H1 (cell line): ENCODE measurements around the gene TIE1. TPM values are rescaled to one million over a fixed set of nuclear protein-coding genes. Genes with fewer than 3 reads are reported as not detected.

Experiments
- CTCF ChIA-PET: fragments of 300-600 bp; sonication (Branson Sonifier 250); formaldehyde crosslinking; loops from one replicate; lab custom pipeline; 2021; ENCODE audit not compliant: partially characterized antibody; lab: Charles Lee
- POLR2A ChIA-PET: fragments of 300-600 bp; sonication (Branson Sonifier 250); formaldehyde crosslinking; loops from one replicate; lab custom pipeline; 2021; ENCODE audit warnings: inconsistent platforms; ENCODE audit not compliant: partially characterized antibody; lab: Charles Lee
- DNase-seq, 2 experiments: peaks; one replicate each; pipeline versions ENCODE4 v3.0.0 to v3.0.0-alpha.2; 2010 to 2022; ENCODE audit warnings: low spot score in 2 of 2, low read depth in 1 of 2, mixed read lengths in 1 of 2
- FAIRE-seq: peaks from 2 replicates; lab custom pipeline; 2011; peaks lifted over from hg19 to GRCh38; lab: Jason Lieb, UNC
- H2AFZ ChIP-seq: 2 replicates; pipeline ENCODE4 v1.8.1; 2012; ENCODE audit warnings: low read length, inconsistent platforms
- H2AK5ac ChIP-seq: 2 replicates; pipeline ENCODE4 v1.6.1; 2013; ENCODE audit warnings: low read depth, low read length
- H2BK120ac ChIP-seq: replicated peaks from 2 replicates; pipeline ENCODE3; 2013; ENCODE audit warnings: low read depth, low read length, inconsistent platforms
- H2BK12ac ChIP-seq: 2 replicates; pipeline ENCODE4 v1.6.1; 2013; ENCODE audit warnings: low read depth, low read length
- H2BK15ac ChIP-seq: 2 replicates; pipeline ENCODE4 v1.6.1; 2013; ENCODE audit warnings: low read length
- H2BK20ac ChIP-seq: 2 replicates; pipeline ENCODE4 v1.6.1; 2013; ENCODE audit warnings: low read length
- H2BK5ac ChIP-seq: 2 replicates; pipeline ENCODE4 v1.6.1; 2013; ENCODE audit warnings: low read depth, low read length
- H3K14ac ChIP-seq: 2 replicates; pipeline ENCODE4 v1.6.1; 2013; ENCODE audit warnings: inconsistent platforms; ENCODE audit not compliant: insufficient read length
- H3K18ac ChIP-seq: 2 replicates; pipeline ENCODE4 v1.6.1; 2013; ENCODE audit warnings: low read length; ENCODE audit errors: extremely low read depth
- H3K23ac ChIP-seq: 2 replicates; pipeline ENCODE4 v1.6.1; 2013; ENCODE audit warnings: inconsistent platforms; ENCODE audit not compliant: insufficient read length
- H3K23me2 ChIP-seq: 2 replicates; pipeline ENCODE4 v1.6.1; 2013; ENCODE audit warnings: low read depth, low read length
- H3K27ac ChIP-seq: 2 replicates; pipeline ENCODE4 v1.6.1; 2011; ENCODE audit warnings: low read depth, low read length, inconsistent platforms
- H3K27me3 ChIP-seq, 4 experiments: replicated peaks in 1 of 4; 1 replicate in 1 of 4; 2 replicates in 3 of 4; pipeline versions ENCODE4 v1.6.1 to v1.8.1; 2011 to 2013; ENCODE audit warnings: low read length in 3 of 4, mild to moderate bottlenecking in 3 of 4, inconsistent platforms in 2 of 4, mixed read lengths in 2 of 4, moderate library complexity in 1 of 4; ENCODE audit not compliant: control insufficient read depth in 3 of 4, insufficient read depth in 3 of 4; ENCODE audit errors: extremely low read depth in 1 of 4
- H3K36me3 ChIP-seq, 4 experiments: 2 replicates each; pipeline versions ENCODE4 v1.6.1 to v1.8.1; 2011 to 2013; ENCODE audit warnings: mild to moderate bottlenecking in 4 of 4, low read length in 3 of 4, moderate library complexity in 2 of 4, control low read depth in 1 of 4, inconsistent platforms in 1 of 4; ENCODE audit not compliant: insufficient read depth in 4 of 4, control insufficient read depth in 2 of 4
- H3K4ac ChIP-seq: replicated peaks from 2 replicates; pipeline ENCODE3; 2013; ENCODE audit warnings: low read length, low read depth, mixed read lengths, inconsistent platforms; ENCODE audit not compliant: insufficient read length
- H3K4me1 ChIP-seq, 4 experiments: replicated peaks in 1 of 4; 1 replicate in 1 of 4; 2 replicates in 3 of 4; pipeline versions ENCODE4 v1.6.1 to v1.8.1; 2011 to 2013; ENCODE audit warnings: low read length in 3 of 4, inconsistent platforms in 2 of 4, mixed read lengths in 1 of 4; ENCODE audit not compliant: insufficient read depth in 4 of 4, control insufficient read depth in 3 of 4
- H3K4me2 ChIP-seq, 2 experiments: 2 replicates each; pipeline versions ENCODE4 v1.6.1 to v1.8.1; 2011 to 2013; ENCODE audit warnings: low read depth in 2 of 2, low read length in 2 of 2, control low read depth in 1 of 2, inconsistent platforms in 1 of 2, mild to moderate bottlenecking in 1 of 2; ENCODE audit not compliant: insufficient read depth in 1 of 2
- H3K4me3 ChIP-seq, 4 experiments: fragments of 200-600, 300-600 bp in 1 of 4; sonication (generic), shearing (Covaris generic), sonication (Bioruptor Twin) in 1 of 4; 2 replicates each; pipeline versions ENCODE4 v1.5.1 to v1.8.1; 2011 to 2016; ENCODE audit warnings: low read length in 4 of 4, low read depth in 3 of 4, control low read depth in 2 of 4, inconsistent platforms in 2 of 4, mild to moderate bottlenecking in 2 of 4, mixed read lengths in 1 of 4, moderate library complexity in 1 of 4; ENCODE audit not compliant: insufficient read depth in 2 of 4; ENCODE audit errors: extremely low read depth in 1 of 4
- H3K56ac ChIP-seq: replicated peaks from 2 replicates; pipeline ENCODE3; 2013; ENCODE audit warnings: low read depth, mild to moderate bottlenecking, mixed read lengths, low read length, inconsistent platforms; ENCODE audit not compliant: insufficient read length
- H3K79me1 ChIP-seq: 2 replicates; pipeline ENCODE4 v1.6.1; 2013; ENCODE audit warnings: low read depth, low read length, control low read depth
- H3K79me2 ChIP-seq, 2 experiments: 2 replicates each; pipeline versions ENCODE4 v1.6.1 to v1.8.1; 2012 to 2013; ENCODE audit warnings: low read length in 2 of 2, mild to moderate bottlenecking in 2 of 2, inconsistent platforms in 1 of 2; ENCODE audit not compliant: insufficient read depth in 2 of 2, control insufficient read depth in 1 of 2
- H3K9ac ChIP-seq, 4 experiments: replicated peaks in 1 of 4; 1 replicate in 1 of 4; 2 replicates in 3 of 4; pipeline versions ENCODE4 v1.6.1 to v1.8.1; 2011 to 2013; ENCODE audit warnings: low read depth in 3 of 4, low read length in 3 of 4, control low read depth in 2 of 4, mild to moderate bottlenecking in 2 of 4, moderate library complexity in 2 of 4, inconsistent platforms in 1 of 4; ENCODE audit errors: extremely low read depth in 1 of 4
- H3K9me3 ChIP-seq, 2 experiments: 2 replicates each; pipeline versions ENCODE4 v1.6.1 to v1.8.1; 2012 to 2013; ENCODE audit warnings: mild to moderate bottlenecking in 2 of 2, moderate library complexity in 2 of 2, control low read depth in 1 of 2, inconsistent platforms in 1 of 2, low read depth in 1 of 2, low read length in 1 of 2, mixed read lengths in 1 of 2; ENCODE audit not compliant: insufficient read depth in 2 of 2
- H4K20me1 ChIP-seq, 2 experiments: replicated peaks in 1 of 2; 2 replicates each; pipeline versions ENCODE3 to v1.8.1; 2011 to 2013; ENCODE audit warnings: inconsistent platforms in 2 of 2, low read length in 2 of 2, mild to moderate bottlenecking in 1 of 2; ENCODE audit not compliant: insufficient read depth in 2 of 2, control insufficient read depth in 1 of 2
- H4K5ac ChIP-seq: 2 replicates; pipeline ENCODE4 v1.6.1; 2013; ENCODE audit warnings: low read length, low read depth, mixed read lengths, inconsistent platforms; ENCODE audit not compliant: insufficient read length
- H4K8ac ChIP-seq: 2 replicates; pipeline ENCODE4 v1.8.0; 2013; ENCODE audit warnings: mild to moderate bottlenecking, moderate library complexity, low read length, inconsistent platforms; ENCODE audit not compliant: insufficient read depth; ENCODE audit errors: extremely low read depth
- H4K91ac ChIP-seq: replicated peaks from 2 replicates; pipeline ENCODE3; 2013; ENCODE audit warnings: low read length, mixed read lengths, inconsistent platforms; ENCODE audit not compliant: insufficient read length
- RFX5 ChIP-seq: IDR thresholded peaks from 2 replicates; pipeline ENCODE4 v1.6.1; 2011; ENCODE audit warnings: low read depth, low read length, improper control_type of control experiment, borderline replicate concordance
- WGBS, 2 experiments: shearing (Covaris generic) in 1 of 2; methylation state at CpG; one replicate each; pipeline versions ENCODE4 v1.1.6 to v1.1.7; 2013 to 2015; ENCODE audit warnings: low lambda C conversion rate in 2 of 2, mixed read lengths in 2 of 2, inconsistent platforms in 1 of 2, low coverage in 1 of 2, missing lambda C conversion rate in 1 of 2; ENCODE audit not compliant: insufficient replicate concordance in 2 of 2, insufficient coverage in 1 of 2, insufficient read length in 1 of 2; ENCODE audit errors: extremely low coverage in 1 of 2, missing lambda C conversion rate in 1 of 2; 5-methylcytosine and 5-hydroxymethylcytosine counted together
- polyA plus RNA-seq, 7 experiments: library from polyadenylated mRNA; depleted of rRNA in 3 of 7; stranded (reverse) in 5 of 7; unstranded in 2 of 7; fragments of >200 nt in 5 of 7; fragments of 200-250 nt in 2 of 7; gene quantifications; 1 replicate in 5 of 7; 2 replicates in 1 of 7; 4 replicates in 1 of 7; pipeline versions ENCODE4 v1.2.1 to v1.2.3, GENCODE V29; 2011 to 2013; ENCODE audit warnings: missing spikeins in 2 of 7, mixed read lengths in 2 of 7
- total RNA-seq: library from RNA; stranded (reverse); fragmentation: NEBNext Ultra II Directional; extraction: Animal tissue kit (Norgen Biotek cat#: 25700); gene quantifications from 2 replicates; pipeline ENCODE4 v1.2.1, GENCODE V29; 2021

TIE1 gene
- total and polyA plus RNA-seq, 2 of the 8 experiments (the other 6 are each of a cell fraction or from before 2014, with no cell fraction given), result 0.74 to 2.2 TPM

GRCh38 chr1:43315963-43316737, 15.4 kb downstream of the TIE1 start:
- Histone ChIP-seq H2BK20ac (no peak overlapping the region), H2BK120ac (no peak overlapping the region), H3K27me3 (no peaks in the 10 kb centered on the region; a peak in 2 of 7 replicates), H3K9ac (no peak overlapping the region), H2AFZ (no peak overlapping the region), H3K18ac (no peak overlapping the region), H3K4me1 (peaks cover 0 to 5% (median 0%) of the 10 kb centered on the region in 4 experiments; a peak in 1 of 7 replicates), H4K8ac (peak overlapping the region; percentile 35; the same call in 1 of the 2 replicates), H3K4me2 (no peak overlapping the region), H4K20me1 (no peaks in the 10 kb centered on the region), H3K56ac (no peak overlapping the region), H3K23me2 (no peaks in the 10 kb centered on the region), H3K14ac (no peak overlapping the region), H3K36me3 (no peaks in the 10 kb centered on the region), H3K23ac (no peak overlapping the region), H3K4ac (peak overlapping the region; percentile 33), H2BK12ac (no peak overlapping the region), H2AK5ac (no peak overlapping the region), H2BK5ac (no peak overlapping the region), H4K91ac (no peak overlapping the region), H2BK15ac (no peak overlapping the region), H3K27ac (no peak overlapping the region), H4K5ac (no peak overlapping the region), H3K79me2 (no peaks in the 10 kb centered on the region), H3K79me1 (no peaks in the 10 kb centered on the region), H3K4me3 (no peak overlapping the region), H3K9me3 (no peaks in the 10 kb centered on the region)
- FAIRE-seq, result no peak
- WGBS, 2 experiments, result 89% methylated on average over 10 of the region's 10 CpGs; no CpG with 5 or more reads in 1 of the 2 experiments
- no peak for TF ChIP-seq RFX5
- POLR2A ChIA-PET, result interaction anchor here (1.0 to 1.2 kb wide), 3 partner anchors 9 to 42 kb away, joined by 3 to 4 read pairs (median 3); no protein-coding TSS in a partner anchor
- CTCF ChIA-PET, result interaction anchor here (0.8 to 3.9 kb wide), 10 partner anchors 8 to 89 kb away, joined by 3 to 19 read pairs (median 4); partner anchors contain the start of gene C1orf210
- DNase-seq, result no peak
